A549 (cell line): Measurements from ENCODE around the gene DCD. TPM values are rescaled to one million over a fixed set of nuclear protein-coding genes. Genes with fewer than 3 reads are reported as not detected.

Experiments used
- ATAC-seq, 2 experiments: fragments of 200-7000 bp in 1 of 2; fragments of >200 bp in 1 of 2; cut with Nextera tagmentation in 1 of 2; cut with Tn5 transposase in 1 of 2; 3 replicates each; pipeline versions ENCODE4 v1.8.0 to v1.9.1; 2018 to 2020; ENCODE audit warnings: mild to moderate bottlenecking in 1 of 2, moderate library complexity in 1 of 2
- CTCF ChIA-PET: fragments of 300-600 bp; sonication (Branson Sonifier 250); formaldehyde crosslinking; extraction: SDS; loops from one replicate; lab custom pipeline; 2021; ENCODE audit warnings: antibody characterized with exemption, inconsistent platforms; lab: Yijun Ruan, JAX
- POLR2A ChIA-PET: fragments of 350-600 bp; formaldehyde crosslinking; extraction: SDS; loops from one replicate; lab custom pipeline; 2021; ENCODE audit warnings: antibody characterized with exemption, inconsistent platforms; lab: Yijun Ruan, JAX
- DNase-seq, 2 experiments: peaks; one replicate each; pipeline versions ENCODE4 v3.0.0 to v3.0.0-alpha.2; 2011 to 2016; ENCODE audit warnings: low read depth in 1 of 2, low spot score in 1 of 2
- FAIRE-seq: peaks from 2 replicates; lab custom pipeline; 2011; peaks lifted over from hg19 to GRCh38; lab: Jason Lieb, UNC
- H3K27ac ChIP-seq, 2 experiments: fragments of >200 bp; sonication (Bioruptor Twin); formaldehyde crosslinking; 3 replicates each; pipeline ENCODE4 v1.5.1; 2016 to 2017
- H3K4me1 ChIP-seq: fragments of >200 bp; sonication (Bioruptor Twin); formaldehyde crosslinking; 3 replicates; pipeline ENCODE4 v1.6.1; 2016
- H3K4me2 ChIP-seq: fragments of >200 bp; sonication (Bioruptor Twin); formaldehyde crosslinking; 3 replicates; pipeline ENCODE4 v1.6.1; 2016
- H3K4me3 ChIP-seq: fragments of >200 bp; sonication (Bioruptor Twin); formaldehyde crosslinking; 3 replicates; pipeline ENCODE4 v1.5.1; 2016
- H3K9me3 ChIP-seq: fragments of >200 bp; sonication (Bioruptor Twin); formaldehyde crosslinking; 3 replicates; pipeline ENCODE4 v1.6.1; 2016
- BHLHE40 ChIP-seq: IDR thresholded peaks from 2 replicates; pipeline ENCODE4 v1.6.1; 2012; ENCODE audit warnings: low read depth, low read length, inconsistent platforms
- CBX2 ChIP-seq: fragments of 200-600 bp; sonication (generic); IDR thresholded peaks from 2 replicates; pipeline ENCODE4 v1.6.1; 2016; ENCODE audit warnings: low read depth, mild to moderate bottlenecking, borderline replicate concordance
- E2F6 ChIP-seq: IDR thresholded peaks from 2 replicates; pipeline ENCODE4 v1.6.1; 2012; ENCODE audit warnings: low read depth, borderline replicate concordance
- EHF ChIP-seq: fragments of 250-450 bp; sonication (Bioruptor Pico); IDR thresholded peaks from 2 replicates; pipeline ENCODE4 v1.5.0; 2020; ENCODE audit warnings: mild to moderate bottlenecking
- GATA3 ChIP-seq: IDR thresholded peaks from 2 replicates; pipeline ENCODE4 v1.6.1; 2012; ENCODE audit warnings: borderline replicate concordance
- HOXA7 ChIP-seq: fragments of 250-450 bp; sonication (Bioruptor Pico); IDR thresholded peaks from 2 replicates; pipeline ENCODE4 v1.5.0; 2020; ENCODE audit warnings: mild to moderate bottlenecking, moderate library complexity
- HOXB13 ChIP-seq: fragments of 250-450 bp; sonication (Bioruptor Pico); IDR thresholded peaks from 2 replicates; pipeline ENCODE4 v1.5.0; 2020; ENCODE audit warnings: low read depth, mild to moderate bottlenecking, moderate library complexity
- HOXB5 ChIP-seq: fragments of 250-450 bp; sonication (Bioruptor Pico); IDR thresholded peaks from 2 replicates; pipeline ENCODE4 v1.5.0; 2020; ENCODE audit warnings: mild to moderate bottlenecking, moderate library complexity
- JUNB ChIP-seq: fragments of >200 bp; sonication (Bioruptor Twin); formaldehyde crosslinking; IDR thresholded peaks from 2 replicates; pipeline ENCODE4 v1.6.1; 2016
- KDM5A ChIP-seq: fragments of 200-600 bp; sonication (generic); IDR thresholded peaks from 2 replicates; pipeline ENCODE4 v1.6.1; 2016; ENCODE audit warnings: antibody characterized with exemption, mild to moderate bottlenecking
- MAX ChIP-seq: IDR thresholded peaks from 2 replicates; pipeline ENCODE4 v1.6.1; 2012
- NFE2L2 ChIP-seq: fragments of 150-350 bp; conservative IDR thresholded peaks from 2 replicates; pipeline ENCODE4 v1.6.1; 2014; ENCODE audit warnings: low read length
- NR3C1 ChIP-seq: fragments of >200 bp; sonication (Bioruptor Twin); formaldehyde crosslinking; IDR thresholded peaks from 3 replicates; pipeline ENCODE4 v1.6.1; 2017
- PHF8 ChIP-seq: fragments of 200-600 bp; sonication (generic); IDR thresholded peaks from 2 replicates; pipeline ENCODE4 v1.6.1; 2016; ENCODE audit warnings: low read depth, mild to moderate bottlenecking, antibody characterized with exemption, moderate library complexity, borderline replicate concordance
- POLR2A ChIP-seq: IDR thresholded peaks from 2 replicates; pipeline ENCODE4 v1.6.1; 2012; ENCODE audit warnings: mild to moderate bottlenecking, low read length
- RAD21 ChIP-seq, 2 experiments: fragments of >200 bp in 1 of 2; sonication (Bioruptor Twin) in 1 of 2; formaldehyde crosslinking in 1 of 2; IDR thresholded peaks in 1 of 2; conservative IDR thresholded peaks in 1 of 2; 2 replicates in 1 of 2; 3 replicates in 1 of 2; pipeline ENCODE4 v1.6.1; 2012 to 2018; ENCODE audit warnings: inconsistent platforms in 1 of 2
- REST ChIP-seq: fragments of 200-600 bp; sonication (generic); IDR thresholded peaks from 2 replicates; pipeline ENCODE4 v1.6.1; 2016; ENCODE audit warnings: antibody characterized with exemption, mild to moderate bottlenecking, moderate library complexity
- RFX5 ChIP-seq: fragments of 450-650 bp; IDR thresholded peaks from 2 replicates; pipeline ENCODE4 v1.7.1; 2014; ENCODE audit warnings: antibody characterized with exemption, mild to moderate bottlenecking, moderate library complexity
- RNF2 ChIP-seq: fragments of 200-600 bp; sonication (generic); IDR thresholded peaks from 2 replicates; pipeline ENCODE4 v1.6.1; 2016; ENCODE audit warnings: low read depth, mild to moderate bottlenecking, antibody characterized with exemption, moderate library complexity, borderline replicate concordance
- SMC3 ChIP-seq: fragments of >200 bp; sonication (Bioruptor Twin); formaldehyde crosslinking; IDR thresholded peaks from 3 replicates; pipeline ENCODE4 v1.6.1; 2018; ENCODE audit warnings: inconsistent platforms
- WGBS: methylation state at CpG from one replicate; pipeline ENCODE4 v1.1.6; 2017; ENCODE audit errors: missing lambda C conversion rate; 5-methylcytosine and 5-hydroxymethylcytosine counted together
- polyA plus RNA-seq, 4 experiments: library from polyadenylated mRNA; depleted of rRNA in 3 of 4; stranded (reverse); fragments of >200 nt; fragmentation: RNase III in 1 of 4; extraction: RNeasy Plus Mini Kit Qiagen cat#74134 plus additional on column Dnase treatment in 1 of 4; gene quantifications; 2 replicates in 3 of 4; 3 replicates in 1 of 4; pipeline ENCODE4 v1.2.3, GENCODE V29; 2011 to 2017
- TF ChIP-seq, protein P1 (sequence below): fragments of 250-450 bp; sonication (Bioruptor Pico); IDR thresholded peaks from 2 replicates; pipeline ENCODE4 v1.5.0; 2020; ENCODE audit warnings: low read depth, mild to moderate bottlenecking, moderate library complexity
- TF ChIP-seq, protein P2 (sequence below): fragments of >200 bp; sonication (Bioruptor Twin); formaldehyde crosslinking; IDR thresholded peaks from 3 replicates; pipeline ENCODE4 v1.5.1; 2016
- TF ChIP-seq, protein P3 (sequence below): fragments of >200 bp; sonication (Bioruptor Twin); formaldehyde crosslinking; IDR thresholded peaks from 2 replicates; pipeline ENCODE4 v1.6.1; 2016
- TF ChIP-seq, protein P4 (sequence below): IDR thresholded peaks from 2 replicates; pipeline ENCODE4 v1.6.1; 2012

The DCD gene
- polyA plus RNA-seq, 2 of the 4 experiments (the other 2 are of a cell fraction): not detected

DNA sequence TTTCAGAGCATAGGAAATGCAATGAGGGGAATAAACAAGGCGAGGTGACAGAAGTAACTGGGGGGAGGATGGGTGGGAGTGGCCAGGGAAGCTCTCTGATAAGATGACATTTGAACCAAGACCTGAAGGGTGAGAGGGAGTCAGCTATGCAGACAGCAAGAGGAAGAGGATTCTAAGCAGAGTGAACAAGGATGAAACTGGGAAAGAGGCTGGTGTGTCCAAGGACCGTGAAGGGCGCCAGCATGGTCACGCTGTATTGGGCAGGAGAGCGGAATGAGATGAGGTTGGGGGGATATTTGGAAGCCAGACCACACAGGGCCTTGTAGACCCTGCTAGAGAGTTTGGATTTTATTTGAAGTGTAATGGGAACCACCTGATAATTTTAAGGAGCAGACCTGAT is 49.2 kb downstream of the DCD start:
- DNase-seq: no peak
- ATAC-seq: no peak
- H3K4me2 ChIP-seq: no peak overlapping the region
- 27% methylated on average over 5 of the region's 5 CpGs for WGBS
- ChIA-PET CTCF (interaction anchor here (1.3 to 5.8 kb wide), 3 partner anchors 12 to 33 kb away, joined by 4 to 100 read pairs (median 19); no protein-coding TSS in a partner anchor), POLR2A (no interaction called here)
- H3K27ac ChIP-seq: no peak overlapping the region
- H3K4me1 ChIP-seq: no peaks in the 10 kb centered on the region
- H3K9me3 ChIP-seq: no peaks in the 10 kb centered on the region
- TF ChIP-seq RNF2 (no peak), HOXB5 (CRISPR knock-in tag) (no peak), POLR2A (no peak), HOXA7 (no peak), MAX (no peak), CBX2 (no peak), KDM5A (no peak), GATA3 (no peak)
- TF ChIP-seq, protein P1, sequence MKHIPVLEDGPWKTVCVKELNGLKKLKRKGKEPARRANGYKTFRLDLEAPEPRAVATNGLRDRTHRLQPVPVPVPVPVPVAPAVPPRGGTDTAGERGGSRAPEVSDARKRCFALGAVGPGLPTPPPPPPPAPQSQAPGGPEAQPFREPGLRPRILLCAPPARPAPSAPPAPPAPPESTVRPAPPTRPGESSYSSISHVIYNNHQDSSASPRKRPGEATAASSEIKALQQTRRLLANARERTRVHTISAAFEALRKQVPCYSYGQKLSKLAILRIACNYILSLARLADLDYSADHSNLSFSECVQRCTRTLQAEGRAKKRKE (CRISPR knock-in tag): no peak
- TF ChIP-seq, protein P2, sequence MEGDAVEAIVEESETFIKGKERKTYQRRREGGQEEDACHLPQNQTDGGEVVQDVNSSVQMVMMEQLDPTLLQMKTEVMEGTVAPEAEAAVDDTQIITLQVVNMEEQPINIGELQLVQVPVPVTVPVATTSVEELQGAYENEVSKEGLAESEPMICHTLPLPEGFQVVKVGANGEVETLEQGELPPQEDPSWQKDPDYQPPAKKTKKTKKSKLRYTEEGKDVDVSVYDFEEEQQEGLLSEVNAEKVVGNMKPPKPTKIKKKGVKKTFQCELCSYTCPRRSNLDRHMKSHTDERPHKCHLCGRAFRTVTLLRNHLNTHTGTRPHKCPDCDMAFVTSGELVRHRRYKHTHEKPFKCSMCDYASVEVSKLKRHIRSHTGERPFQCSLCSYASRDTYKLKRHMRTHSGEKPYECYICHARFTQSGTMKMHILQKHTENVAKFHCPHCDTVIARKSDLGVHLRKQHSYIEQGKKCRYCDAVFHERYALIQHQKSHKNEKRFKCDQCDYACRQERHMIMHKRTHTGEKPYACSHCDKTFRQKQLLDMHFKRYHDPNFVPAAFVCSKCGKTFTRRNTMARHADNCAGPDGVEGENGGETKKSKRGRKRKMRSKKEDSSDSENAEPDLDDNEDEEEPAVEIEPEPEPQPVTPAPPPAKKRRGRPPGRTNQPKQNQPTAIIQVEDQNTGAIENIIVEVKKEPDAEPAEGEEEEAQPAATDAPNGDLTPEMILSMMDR: no peak
- TF ChIP-seq, protein P3, sequence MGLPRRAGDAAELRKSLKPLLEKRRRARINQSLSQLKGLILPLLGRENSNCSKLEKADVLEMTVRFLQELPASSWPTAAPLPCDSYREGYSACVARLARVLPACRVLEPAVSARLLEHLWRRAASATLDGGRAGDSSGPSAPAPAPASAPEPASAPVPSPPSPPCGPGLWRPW: no peak
- H3K4me3 ChIP-seq: no peak overlapping the region
- FAIRE-seq: no peak

DNA sequence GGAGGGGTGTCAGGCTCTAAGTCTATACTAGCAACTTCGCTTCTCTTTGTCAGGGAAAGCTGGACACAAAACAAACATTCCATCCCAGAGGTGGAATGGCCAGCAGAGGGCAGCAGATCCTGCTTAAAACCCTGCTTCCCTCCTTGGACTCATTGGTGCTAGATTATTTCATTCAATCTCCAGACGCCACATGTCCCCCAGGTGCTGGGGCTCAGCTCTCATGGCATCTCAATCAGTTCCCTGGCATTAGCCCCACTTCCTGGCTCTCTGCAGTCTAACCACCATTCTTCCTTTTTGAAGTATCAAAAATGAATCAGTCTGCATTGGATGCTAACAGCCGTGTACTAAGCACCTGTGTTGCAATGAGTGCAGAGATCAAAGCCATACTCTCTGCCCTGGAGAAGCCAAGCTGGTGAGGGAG is 51.6 kb downstream of the DCD start:
- TF ChIP-seq GATA3: no peak
- peak; percentile 35; the same call in 2 of the 3 replicates for TF ChIP-seq SMC3
- no peak for TF ChIP-seq E2F6
- no peak for TF ChIP-seq EHF
- TF ChIP-seq HOXB13: no peak
- TF ChIP-seq RFX5: no peak
- TF ChIP-seq RAD21 (conservative IDR thresholded peaks at IDR 0.05 in 1 of 2, IDR thresholded peaks at IDR 0.05 in 1 of 2): peak; percentile 43 to 56; a peak in 4 of 5 replicates
- TF ChIP-seq JUNB: no peak
- TF ChIP-seq PHF8: no peak
- TF ChIP-seq, protein P4, sequence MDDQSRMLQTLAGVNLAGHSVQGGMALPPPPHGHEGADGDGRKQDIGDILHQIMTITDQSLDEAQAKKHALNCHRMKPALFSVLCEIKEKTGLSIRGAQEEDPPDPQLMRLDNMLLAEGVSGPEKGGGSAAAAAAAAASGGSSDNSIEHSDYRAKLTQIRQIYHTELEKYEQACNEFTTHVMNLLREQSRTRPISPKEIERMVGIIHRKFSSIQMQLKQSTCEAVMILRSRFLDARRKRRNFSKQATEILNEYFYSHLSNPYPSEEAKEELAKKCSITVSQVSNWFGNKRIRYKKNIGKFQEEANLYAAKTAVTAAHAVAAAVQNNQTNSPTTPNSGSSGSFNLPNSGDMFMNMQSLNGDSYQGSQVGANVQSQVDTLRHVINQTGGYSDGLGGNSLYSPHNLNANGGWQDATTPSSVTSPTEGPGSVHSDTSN: no peak
- no peak for TF ChIP-seq HOXA7
- TF ChIP-seq NR3C1: no peak
- no peak for TF ChIP-seq NFE2L2
- TF ChIP-seq BHLHE40: no peak
- no peak for TF ChIP-seq REST
- TF ChIP-seq, protein P2: peak; percentile 86
- Histone ChIP-seq H3K9me3 (no peaks in the 10 kb centered on the region), H3K4me1 (no peaks in the 10 kb centered on the region), H3K4me2 (no peak overlapping the region), H3K27ac (no peak overlapping the region), H3K4me3 (no peak overlapping the region)
- CTCF ChIA-PET: interaction anchor here (0.6 to 5.8 kb wide), 17 partner anchors 9 to 362 kb away, joined by 3 to 100 read pairs (median 3); no protein-coding TSS in a partner anchor
- POLR2A ChIA-PET: interaction anchor here (0.8 kb wide), 1 partner anchor 13 kb away, joined by 3 read pairs; no protein-coding TSS in a partner anchor
- peak; percentile 70 to 92 for ATAC-seq
- peak; percentile 60 to 72 for DNase-seq
- WGBS: 6% methylated on average over 3 of the region's 3 CpGs
- FAIRE-seq: no peak
